Endothelial cell (in vitro differentiated cells): ENCODE results near the gene CXCL1. TPM values are rescaled to one million over a fixed set of nuclear protein-coding genes. Genes with fewer than 3 reads are reported as not detected.

ENCODE experiments used
- DNase-seq: peaks from one replicate; pipeline ENCODE4 v3.0.0; 2021; ENCODE audit warnings: low spot score
- H3K27ac Mint-ChIP-seq: one replicate; pipeline ENCODE4 v1.8.0; 2021; ENCODE audit warnings: mixed read lengths, inconsistent platforms; ENCODE audit not compliant: unreplicated experiment
- H3K27me3 Mint-ChIP-seq: one replicate; pipeline ENCODE4 v1.8.0; 2021; ENCODE audit warnings: mild to moderate bottlenecking, moderate library complexity, mixed read lengths, inconsistent platforms; ENCODE audit not compliant: unreplicated experiment
- H3K36me3 Mint-ChIP-seq: one replicate; pipeline ENCODE4 v1.8.0; 2021; ENCODE audit warnings: mild to moderate bottlenecking, low read depth, mixed read lengths, inconsistent platforms; ENCODE audit not compliant: unreplicated experiment
- H3K4me1 Mint-ChIP-seq: one replicate; pipeline ENCODE4 v1.8.0; 2021; ENCODE audit warnings: mild to moderate bottlenecking, mixed read lengths, inconsistent platforms; ENCODE audit not compliant: unreplicated experiment
- H3K4me3 Mint-ChIP-seq: one replicate; pipeline ENCODE4 v1.8.0; 2021; ENCODE audit warnings: mild to moderate bottlenecking, mixed read lengths, inconsistent platforms; ENCODE audit not compliant: unreplicated experiment
- H3K9me3 Mint-ChIP-seq: one replicate; pipeline ENCODE4 v1.8.0; 2021; ENCODE audit warnings: mixed read lengths, inconsistent platforms; ENCODE audit not compliant: unreplicated experiment
- CTCF ChIP-seq: fragments of 200-600 bp; sonication (generic); IDR thresholded peaks from one replicate; pipeline ENCODE4 v1.5.0; 2021; ENCODE audit warnings: antibody characterized with exemption; ENCODE audit not compliant: unreplicated experiment
- total RNA-seq: library from RNA; stranded (reverse); fragmentation: NEBNext Ultra II Directional; extraction: Animal tissue kit (Norgen Biotek cat#: 25700); gene quantifications from one replicate; pipeline ENCODE4 v1.2.1, GENCODE V29; 2021; ENCODE audit not compliant: unreplicated experiment

CXCL1 gene
- total RNA-seq, 1 donor from 2014 or later = 1.7 TPM

- Mint-ChIP-seq H3K36me3 (no peaks in the 10 kb centered on the region), H3K4me3 (no peak overlapping the region), H3K27ac (no peak overlapping the region), H3K4me1 (no peaks in the 10 kb centered on the region), H3K27me3 (no peaks in the 10 kb centered on the region), H3K9me3 (no peaks in the 10 kb centered on the region)
- no peak for DNase-seq
- no peak for TF ChIP-seq CTCF
Observed at GRCh38 chr4:73891326-73891725, 22.1 kb downstream of the CXCL1 start.

GRCh38 chr4:73891739-73892405 lies 22.7 kb downstream of the CXCL1 start:
- Mint-ChIP-seq H3K4me1 (no peaks in the 10 kb centered on the region), H3K27ac (no peak overlapping the region), H3K36me3 (no peaks in the 10 kb centered on the region), H3K27me3 (no peaks in the 10 kb centered on the region), H3K4me3 (no peak overlapping the region), H3K9me3 (no peaks in the 10 kb centered on the region)
- TF ChIP-seq CTCF = no peak
- no peak for DNase-seq

- Mint-ChIP-seq H3K27me3 (no peaks in the 10 kb centered on the region), H3K4me3 (no peak overlapping the region), H3K4me1 (no peaks in the 10 kb centered on the region), H3K36me3 (no peaks in the 10 kb centered on the region), H3K9me3 (no peaks in the 10 kb centered on the region), H3K27ac (no peak overlapping the region)
- DNase-seq = no peak
- TF ChIP-seq CTCF = no peak
Observed at GRCh38 chr4:73892966-73893365, 23.8 kb downstream of the CXCL1 start.

- DNase-seq = no peak
- no peaks in the 10 kb centered on the region for H3K9me3 Mint-ChIP-seq
- TF ChIP-seq CTCF = no peak
- no peaks in the 10 kb centered on the region for H3K4me1 Mint-ChIP-seq
- H3K27ac Mint-ChIP-seq = no peak overlapping the region
- no peaks in the 10 kb centered on the region for H3K27me3 Mint-ChIP-seq
- no peak overlapping the region for H3K4me3 Mint-ChIP-seq
- no peaks in the 10 kb centered on the region for H3K36me3 Mint-ChIP-seq
Observed at GRCh38 chr4:73894001-73894400, 24.8 kb downstream of the CXCL1 start.

GRCh38 chr4:73895201-73896175 lies 26.3 kb downstream of the CXCL1 start:
- TF ChIP-seq CTCF = no peak
- Mint-ChIP-seq H3K4me1 (no peaks in the 10 kb centered on the region), H3K4me3 (no peak overlapping the region), H3K27ac (no peak overlapping the region), H3K36me3 (no peaks in the 10 kb centered on the region), H3K9me3 (no peaks in the 10 kb centered on the region), H3K27me3 (no peaks in the 10 kb centered on the region)
- no peak for DNase-seq
